Measurements from ENCODE around the gene ECHDC3. TPM values are rescaled to one million over a fixed set of nuclear protein-coding genes. Genes with fewer than 3 reads are reported as not detected.

The ECHDC3 gene
- total and polyA plus RNA-seq, 2 of the 13 experiments (the other 11 are each of a cell fraction or from before 2014, with no cell fraction given), result not detected

DNA sequence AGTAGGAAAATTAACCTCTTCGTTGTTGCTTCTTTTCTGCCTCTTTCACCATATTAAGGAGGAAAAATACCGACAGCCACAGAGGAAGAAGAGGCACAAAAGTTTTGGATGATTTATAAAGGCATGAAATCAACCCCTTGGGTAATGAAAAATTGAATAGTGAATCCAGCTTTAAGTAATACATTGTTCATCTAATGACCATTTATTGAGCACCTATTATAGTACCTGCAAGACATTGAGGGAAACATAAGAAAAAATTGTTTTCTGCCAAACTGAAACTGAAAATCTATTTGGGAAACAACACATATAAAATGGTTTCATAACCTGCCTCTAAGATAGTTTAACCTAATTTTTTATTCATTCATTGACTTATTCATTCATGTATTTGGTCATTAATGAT lies 8.2 kb downstream of the ECHDC3 start (continued):
- TF ChIP-seq ZBTB40 (IDR thresholded peaks at IDR 0.05), result no peak
- no peak for TF ChIP-seq ZBTB40 (CRISPR knock-in tag; IDR thresholded peaks at IDR 0.05)
- no peak for TF ChIP-seq HMGA1 (CRISPR knock-in tag; conservative IDR thresholded peaks at IDR 0.05)
- no peak for TF ChIP-seq MED13 (CRISPR knock-in tag; IDR thresholded peaks at IDR 0.05)
- no peak for TF ChIP-seq ZNF263 (CRISPR knock-in tag; IDR thresholded peaks at IDR 0.05)
- TF ChIP-seq, protein P1, sequence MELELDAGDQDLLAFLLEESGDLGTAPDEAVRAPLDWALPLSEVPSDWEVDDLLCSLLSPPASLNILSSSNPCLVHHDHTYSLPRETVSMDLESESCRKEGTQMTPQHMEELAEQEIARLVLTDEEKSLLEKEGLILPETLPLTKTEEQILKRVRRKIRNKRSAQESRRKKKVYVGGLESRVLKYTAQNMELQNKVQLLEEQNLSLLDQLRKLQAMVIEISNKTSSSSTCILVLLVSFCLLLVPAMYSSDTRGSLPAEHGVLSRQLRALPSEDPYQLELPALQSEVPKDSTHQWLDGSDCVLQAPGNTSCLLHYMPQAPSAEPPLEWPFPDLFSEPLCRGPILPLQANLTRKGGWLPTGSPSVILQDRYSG (CRISPR knock-in tag; IDR thresholded peaks at IDR 0.05), result no peak
- TF ChIP-seq IKZF1 (IDR thresholded peaks at IDR 0.05), result no peak
- TF ChIP-seq ZNF660 (CRISPR knock-in tag; IDR thresholded peaks at IDR 0.05; ENCODE audit: borderline replicate concordance, low read depth), result no peak
- no peak for TF ChIP-seq U2AF2 (IDR thresholded peaks at IDR 0.05; ENCODE audit: low read depth, low read length)
- TF ChIP-seq ISL2 (CRISPR knock-in tag; IDR thresholded peaks at IDR 0.05), result no peak
- no peak for TF ChIP-seq HNRNPL (IDR thresholded peaks at IDR 0.05; ENCODE audit: low read depth, low read length)
- TF ChIP-seq, protein P2, sequence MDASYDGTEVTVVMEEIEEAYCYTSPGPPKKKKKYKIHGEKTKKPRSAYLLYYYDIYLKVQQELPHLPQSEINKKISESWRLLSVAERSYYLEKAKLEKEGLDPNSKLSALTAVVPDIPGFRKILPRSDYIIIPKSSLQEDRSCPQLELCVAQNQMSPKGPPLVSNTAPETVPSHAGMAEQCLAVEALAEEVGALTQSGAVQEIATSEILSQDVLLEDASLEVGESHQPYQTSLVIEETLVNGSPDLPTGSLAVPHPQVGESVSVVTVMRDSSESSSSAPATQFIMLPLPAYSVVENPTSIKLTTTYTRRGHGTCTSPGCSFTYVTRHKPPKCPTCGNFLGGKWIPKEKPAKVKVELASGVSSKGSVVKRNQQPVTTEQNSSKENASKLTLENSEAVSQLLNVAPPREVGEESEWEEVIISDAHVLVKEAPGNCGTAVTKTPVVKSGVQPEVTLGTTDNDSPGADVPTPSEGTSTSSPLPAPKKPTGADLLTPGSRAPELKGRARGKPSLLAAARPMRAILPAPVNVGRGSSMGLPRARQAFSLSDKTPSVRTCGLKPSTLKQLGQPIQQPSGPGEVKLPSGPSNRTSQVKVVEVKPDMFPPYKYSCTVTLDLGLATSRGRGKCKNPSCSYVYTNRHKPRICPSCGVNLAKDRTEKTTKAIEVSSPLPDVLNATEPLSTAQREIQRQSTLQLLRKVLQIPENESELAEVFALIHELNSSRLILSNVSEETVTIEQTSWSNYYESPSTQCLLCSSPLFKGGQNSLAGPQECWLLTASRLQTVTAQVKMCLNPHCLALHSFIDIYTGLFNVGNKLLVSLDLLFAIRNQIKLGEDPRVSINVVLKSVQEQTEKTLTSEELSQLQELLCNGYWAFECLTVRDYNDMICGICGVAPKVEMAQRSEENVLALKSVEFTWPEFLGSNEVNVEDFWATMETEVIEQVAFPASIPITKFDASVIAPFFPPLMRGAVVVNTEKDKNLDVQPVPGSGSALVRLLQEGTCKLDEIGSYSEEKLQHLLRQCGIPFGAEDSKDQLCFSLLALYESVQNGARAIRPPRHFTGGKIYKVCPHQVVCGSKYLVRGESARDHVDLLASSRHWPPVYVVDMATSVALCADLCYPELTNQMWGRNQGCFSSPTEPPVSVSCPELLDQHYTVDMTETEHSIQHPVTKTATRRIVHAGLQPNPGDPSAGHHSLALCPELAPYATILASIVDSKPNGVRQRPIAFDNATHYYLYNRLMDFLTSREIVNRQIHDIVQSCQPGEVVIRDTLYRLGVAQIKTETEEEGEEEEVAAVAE (CRISPR knock-in tag; IDR thresholded peaks at IDR 0.05; ENCODE audit: borderline replicate concordance), result no peak

Measured in HepG2 (cell line).